MM.1S (cell line): ENCODE measurements around the gene DPH1.

Source experiments
- DNase-seq: peaks from one replicate; pipeline ENCODE4 v3.0.0-alpha.2; 2015
- H2AFZ ChIP-seq: fragments of 300-600 bp; sonication (generic); 2 replicates; pipeline ENCODE4 v1.6.0; 2016; ENCODE audit warnings: antibody characterized with exemption, low read length
- H3F3A ChIP-seq: fragments of 300-600 bp; sonication (generic); 2 replicates; pipeline ENCODE4 v1.6.1; 2016; ENCODE audit warnings: mild to moderate bottlenecking, antibody characterized with exemption, low read length, moderate library complexity, mixed read lengths; ENCODE audit not compliant: insufficient read depth
- H3K27ac ChIP-seq: fragments of 300-600 bp; sonication (generic); 2 replicates; pipeline ENCODE4 v1.5.1; 2016; ENCODE audit warnings: mild to moderate bottlenecking, low read length
- H3K27me3 ChIP-seq: fragments of 300-600 bp; sonication (generic); replicated peaks from 2 replicates; pipeline ENCODE4 v1.6.0; 2016; ENCODE audit warnings: low read length; ENCODE audit not compliant: insufficient read depth
- H3K36me3 ChIP-seq: fragments of 300-600 bp; sonication (generic); replicated peaks from 2 replicates; pipeline ENCODE4 v1.6.1; 2016; ENCODE audit warnings: mild to moderate bottlenecking, low read length, mixed read lengths; ENCODE audit not compliant: insufficient read depth
- H3K4me1 ChIP-seq: fragments of 300-600 bp; sonication (generic); 2 replicates; pipeline ENCODE4 v1.6.1; 2016; ENCODE audit warnings: low read length, mixed read lengths
- H3K4me2 ChIP-seq: fragments of 300-600 bp; sonication (generic); 2 replicates; pipeline ENCODE4 v1.6.0; 2016; ENCODE audit warnings: low read depth, low read length
- H3K4me3 ChIP-seq: fragments of 300-600 bp; sonication (generic); 2 replicates; pipeline ENCODE4 v1.5.1; 2016; ENCODE audit warnings: low read length, mixed read lengths
- H3K79me2 ChIP-seq: fragments of 300-600 bp; sonication (generic); 2 replicates; pipeline ENCODE4 v1.6.1; 2016; ENCODE audit warnings: mixed run types, low read length, mixed read lengths
- H3K9ac ChIP-seq: fragments of 300-600 bp; sonication (generic); 2 replicates; pipeline ENCODE4 v1.6.1; 2016; ENCODE audit warnings: low read length, mixed read lengths
- H3K9me2 ChIP-seq: fragments of 300-600 bp; sonication (generic); replicated peaks from 2 replicates; pipeline ENCODE4 v1.6.1; 2016; ENCODE audit warnings: mild to moderate bottlenecking, low read length, mixed read lengths; ENCODE audit not compliant: insufficient read depth
- H3K9me3 ChIP-seq: fragments of 300-600 bp; sonication (generic); replicated peaks from 2 replicates; pipeline ENCODE4 v1.6.1; 2016; ENCODE audit warnings: mild to moderate bottlenecking, low read length, mixed read lengths; ENCODE audit not compliant: insufficient read depth
- H4K20me1 ChIP-seq: fragments of 300-600 bp; sonication (generic); 2 replicates; pipeline ENCODE4 v1.6.1; 2016; ENCODE audit warnings: mild to moderate bottlenecking, low read length, moderate library complexity, mixed read lengths; ENCODE audit not compliant: insufficient read depth
- CTCF ChIP-seq: fragments of 300-600 bp; sonication (generic); IDR thresholded peaks from 2 replicates; pipeline ENCODE4 v1.5.1; 2016; ENCODE audit warnings: antibody characterized with exemption, low read length, mixed read lengths
- EZH2 ChIP-seq: fragments of 300-600 bp; sonication (generic); optimal IDR thresholded peaks from 2 replicates; pipeline ENCODE3; 2017; ENCODE audit warnings: low read depth, mild to moderate bottlenecking, antibody characterized with exemption, low read length, mixed read lengths
- EZH2phosphoT487 ChIP-seq: fragments of 300-600 bp; sonication (generic); IDR thresholded peaks from 2 replicates; pipeline ENCODE4 v1.6.1; 2018; ENCODE audit warnings: antibody characterized with exemption, low read length

The DPH1 gene

DNA sequence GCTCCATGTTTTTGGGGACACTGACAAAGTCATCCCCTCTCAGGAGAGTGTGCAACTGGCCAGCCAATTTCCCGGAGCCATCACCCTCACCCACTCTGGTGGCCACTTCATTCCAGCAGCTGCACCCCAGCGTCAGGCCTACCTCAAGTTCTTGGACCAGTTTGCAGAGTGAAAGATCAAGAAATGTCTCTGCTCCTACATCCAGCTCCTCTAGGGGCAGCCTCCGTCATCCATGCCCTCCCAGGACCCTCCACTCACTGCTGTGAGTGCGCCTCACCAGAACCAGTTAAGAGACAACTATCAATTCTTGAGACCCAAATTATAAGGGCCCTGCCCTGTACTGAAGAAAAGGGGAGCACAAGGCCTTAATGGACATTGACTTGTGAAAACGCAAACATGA, 13.0 kb downstream of the DPH1 start:
- Histone ChIP-seq H3K79me2 (peaks cover 23% of the 10 kb centered on the region), H3K9me2 (no peaks in the 10 kb centered on the region), H2AFZ (no peak overlapping the region), H3K9me3 (no peaks in the 10 kb centered on the region), H3K9ac (peak overlapping the region; percentile 93; the same call in 1 of the 2 replicates), H3K4me1 (peaks cover 8% of the 10 kb centered on the region; the same call in 1 of the 2 replicates), H3K36me3 (no peaks in the 10 kb centered on the region), H3K4me3 (peak overlapping the region; percentile 87), H4K20me1 (no peaks in the 10 kb centered on the region), H3K27ac (no peak overlapping the region), H3K4me2 (peak overlapping the region; percentile 99; the same call in 1 of the 2 replicates), H3F3A (no peaks in the 10 kb centered on the region), H3K27me3 (no peaks in the 10 kb centered on the region)
- no peak for TF ChIP-seq EZH2phosphoT487
- TF ChIP-seq CTCF, result no peak
- TF ChIP-seq EZH2, result no peak
- DNase-seq, result no peak

DNA sequence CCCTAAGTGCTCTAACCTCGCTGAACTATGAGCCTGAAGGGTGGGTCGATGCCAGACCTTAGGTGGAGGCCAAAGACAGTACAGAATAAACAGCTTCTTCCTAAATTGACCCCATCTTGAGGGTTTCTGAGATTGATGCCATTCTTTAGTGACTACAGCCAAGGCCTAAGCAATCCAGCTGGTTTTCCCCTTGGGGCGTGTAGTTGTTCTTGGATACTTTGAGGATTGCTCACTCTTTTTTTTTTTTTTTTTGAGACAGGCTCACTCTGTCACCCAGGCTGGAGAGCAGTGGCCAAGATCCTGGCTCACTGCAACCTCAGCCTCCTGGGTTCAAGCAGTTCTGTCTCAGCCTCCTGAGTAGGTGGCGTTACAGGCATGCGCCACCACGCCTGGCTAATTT, 13.8 kb downstream of the DPH1 start:
- TF ChIP-seq EZH2phosphoT487 (no peak), CTCF (no peak), EZH2 (no peak)
- Histone ChIP-seq H3K4me3 (no peak overlapping the region), H3K27ac (no peak overlapping the region), H3K79me2 (peaks cover 23% of the 10 kb centered on the region), H3K9ac (no peak overlapping the region), H4K20me1 (no peaks in the 10 kb centered on the region), H3K36me3 (no peaks in the 10 kb centered on the region), H3K4me2 (no peak overlapping the region), H3K4me1 (peaks cover 8% of the 10 kb centered on the region; the same call in 1 of the 2 replicates), H3K9me3 (no peaks in the 10 kb centered on the region), H3F3A (no peaks in the 10 kb centered on the region), H2AFZ (no peak overlapping the region), H3K9me2 (no peaks in the 10 kb centered on the region), H3K27me3 (peaks cover 2% of the 10 kb centered on the region; the same call in 1 of the 2 replicates)
- DNase-seq, result no peak

GRCh38 chr17:2044263-2044894, 14.4 kb downstream of the DPH1 start:
- no peak for DNase-seq
- Histone ChIP-seq H3K9ac (no peak overlapping the region), H3K36me3 (no peaks in the 10 kb centered on the region), H2AFZ (no peak overlapping the region), H3K27me3 (peaks cover 3% of the 10 kb centered on the region; the same call in 1 of the 2 replicates), H3K9me2 (no peaks in the 10 kb centered on the region), H3K79me2 (peaks cover 23% of the 10 kb centered on the region), H3K4me1 (peaks cover 8% of the 10 kb centered on the region; the same call in 1 of the 2 replicates), H3K27ac (no peak overlapping the region), H4K20me1 (no peaks in the 10 kb centered on the region), H3K4me3 (no peak overlapping the region), H3K4me2 (no peak overlapping the region), H3K9me3 (no peaks in the 10 kb centered on the region), H3F3A (no peaks in the 10 kb centered on the region)
- TF ChIP-seq CTCF (no peak), EZH2phosphoT487 (no peak), EZH2 (no peak)
